SU-DHL-6 (cell line): Measurements from ENCODE around the gene PPP1R7.

ENCODE experiments used
- H2AFZ ChIP-seq: fragments of 200-600 bp; sonication (generic); 2 replicates; pipeline ENCODE4 v1.6.1; 2014; ENCODE audit warnings: low read depth, mild to moderate bottlenecking, moderate library complexity, mixed read lengths, antibody characterized with exemption, low read length; ENCODE audit not compliant: severe bottlenecking
- H3F3A ChIP-seq: fragments of 200-600 bp; shearing (Covaris generic); 2 replicates; pipeline ENCODE4 v1.6.0; 2016; ENCODE audit warnings: antibody characterized with exemption, mild to moderate bottlenecking; ENCODE audit not compliant: insufficient read depth
- H3K27ac ChIP-seq: fragments of 200-600 bp; sonication (generic); 2 replicates; pipeline ENCODE4 v1.5.1; 2016; ENCODE audit warnings: low read depth, mild to moderate bottlenecking, low read length, moderate library complexity, mixed read lengths
- H3K27me3 ChIP-seq: fragments of 200-600 bp; sonication (generic), shearing (Covaris generic); 2 replicates; pipeline ENCODE4 v1.6.0; 2014; ENCODE audit warnings: mild to moderate bottlenecking, low read length
- H3K36me3 ChIP-seq: fragments of 200-600 bp; sonication (generic); 2 replicates; pipeline ENCODE4 v1.6.1; 2014; ENCODE audit warnings: mild to moderate bottlenecking, low read length, mixed read lengths
- H3K4me2 ChIP-seq: fragments of 300-600, 200-600 bp; shearing (Covaris generic), sonication (generic); 2 replicates; pipeline ENCODE4 v1.6.0; 2014; ENCODE audit warnings: low read length, low read depth, mild to moderate bottlenecking; ENCODE audit not compliant: poor library complexity, severe bottlenecking
- H3K4me3 ChIP-seq: fragments of 200-600 bp; sonication (generic); 2 replicates; pipeline ENCODE4 v1.5.1; 2014; ENCODE audit warnings: antibody characterized with exemption, low read length, mild to moderate bottlenecking, mixed read lengths; ENCODE audit not compliant: insufficient read depth, poor library complexity, severe bottlenecking
- H3K79me2 ChIP-seq: fragments of 200-600 bp; sonication (generic); 2 replicates; pipeline ENCODE4 v1.6.1; 2014; ENCODE audit warnings: mild to moderate bottlenecking, low read length, moderate library complexity; ENCODE audit not compliant: insufficient read depth
- H3K9ac ChIP-seq: fragments of 200-600 bp; sonication (generic); 2 replicates; pipeline ENCODE4 v1.7.0; 2014; ENCODE audit warnings: mild to moderate bottlenecking, low read length
- H3K9me2 ChIP-seq: fragments of 200-600 bp; sonication (generic); replicated peaks from 2 replicates; pipeline ENCODE4 v1.6.1; 2014; ENCODE audit warnings: low read length; ENCODE audit not compliant: insufficient read depth
- H3K9me3 ChIP-seq: fragments of 200-600 bp; sonication (generic); 2 replicates; pipeline ENCODE4 v1.6.1; 2014; ENCODE audit warnings: low read length, mixed read lengths; ENCODE audit not compliant: insufficient read depth
- H4K20me1 ChIP-seq: fragments of 200-600 bp; sonication (generic); 2 replicates; pipeline ENCODE4 v1.6.1; 2014; ENCODE audit warnings: low read depth, mild to moderate bottlenecking, antibody characterized with exemption, low read length, moderate library complexity, mixed read lengths
- EZH2phosphoT487 ChIP-seq: fragments of 200-600 bp; sonication (generic), shearing (Covaris generic); conservative IDR thresholded peaks from 2 replicates; pipeline ENCODE4 v1.6.1; 2018; ENCODE audit warnings: mild to moderate bottlenecking, antibody characterized with exemption, low read length, moderate library complexity, mixed read lengths
- TF ChIP-seq, protein P1 (sequence below): fragments of 200-600 bp; sonication (generic); IDR thresholded peaks from one replicate; pipeline ENCODE4 v1.5.1; 2017; ENCODE audit warnings: antibody characterized with exemption, mild to moderate bottlenecking, low read length, moderate library complexity; ENCODE audit not compliant: insufficient read depth, poor library complexity, severe bottlenecking

Gene PPP1R7

DNA sequence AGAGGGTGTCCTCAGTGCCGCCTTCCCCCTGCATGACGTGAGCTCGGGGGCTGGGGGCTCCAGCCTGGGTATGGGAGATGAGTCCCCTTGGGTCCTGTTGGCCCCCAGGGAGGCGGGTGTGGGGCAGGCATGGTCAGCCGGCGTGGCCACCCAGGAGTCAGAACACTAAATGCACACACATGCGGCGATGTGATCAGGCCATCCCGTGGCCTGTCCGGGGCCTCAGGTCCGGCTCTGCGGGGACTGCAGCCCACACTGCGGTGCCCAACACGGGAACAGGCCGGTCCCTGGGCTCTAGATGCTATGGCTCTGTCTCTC is 52.0 kb downstream of the PPP1R7 start:
- H3K27me3 ChIP-seq, result no peaks in the 10 kb centered on the region
- H3K4me3 ChIP-seq, result no peak overlapping the region
- no peak overlapping the region for H2AFZ ChIP-seq
- TF ChIP-seq EZH2phosphoT487, result no peak
- TF ChIP-seq, protein P1, sequence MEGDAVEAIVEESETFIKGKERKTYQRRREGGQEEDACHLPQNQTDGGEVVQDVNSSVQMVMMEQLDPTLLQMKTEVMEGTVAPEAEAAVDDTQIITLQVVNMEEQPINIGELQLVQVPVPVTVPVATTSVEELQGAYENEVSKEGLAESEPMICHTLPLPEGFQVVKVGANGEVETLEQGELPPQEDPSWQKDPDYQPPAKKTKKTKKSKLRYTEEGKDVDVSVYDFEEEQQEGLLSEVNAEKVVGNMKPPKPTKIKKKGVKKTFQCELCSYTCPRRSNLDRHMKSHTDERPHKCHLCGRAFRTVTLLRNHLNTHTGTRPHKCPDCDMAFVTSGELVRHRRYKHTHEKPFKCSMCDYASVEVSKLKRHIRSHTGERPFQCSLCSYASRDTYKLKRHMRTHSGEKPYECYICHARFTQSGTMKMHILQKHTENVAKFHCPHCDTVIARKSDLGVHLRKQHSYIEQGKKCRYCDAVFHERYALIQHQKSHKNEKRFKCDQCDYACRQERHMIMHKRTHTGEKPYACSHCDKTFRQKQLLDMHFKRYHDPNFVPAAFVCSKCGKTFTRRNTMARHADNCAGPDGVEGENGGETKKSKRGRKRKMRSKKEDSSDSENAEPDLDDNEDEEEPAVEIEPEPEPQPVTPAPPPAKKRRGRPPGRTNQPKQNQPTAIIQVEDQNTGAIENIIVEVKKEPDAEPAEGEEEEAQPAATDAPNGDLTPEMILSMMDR, result no peak
- no peaks in the 10 kb centered on the region for H3F3A ChIP-seq
- H3K4me2 ChIP-seq, result no peak overlapping the region
- no peak overlapping the region for H3K9ac ChIP-seq
- no peaks in the 10 kb centered on the region for H3K9me2 ChIP-seq
- H3K36me3 ChIP-seq, result no peaks in the 10 kb centered on the region
- no peaks in the 10 kb centered on the region for H4K20me1 ChIP-seq
- no peak overlapping the region for H3K27ac ChIP-seq
- H3K79me2 ChIP-seq, result no peaks in the 10 kb centered on the region
- H3K9me3 ChIP-seq, result no peaks in the 10 kb centered on the region

DNA sequence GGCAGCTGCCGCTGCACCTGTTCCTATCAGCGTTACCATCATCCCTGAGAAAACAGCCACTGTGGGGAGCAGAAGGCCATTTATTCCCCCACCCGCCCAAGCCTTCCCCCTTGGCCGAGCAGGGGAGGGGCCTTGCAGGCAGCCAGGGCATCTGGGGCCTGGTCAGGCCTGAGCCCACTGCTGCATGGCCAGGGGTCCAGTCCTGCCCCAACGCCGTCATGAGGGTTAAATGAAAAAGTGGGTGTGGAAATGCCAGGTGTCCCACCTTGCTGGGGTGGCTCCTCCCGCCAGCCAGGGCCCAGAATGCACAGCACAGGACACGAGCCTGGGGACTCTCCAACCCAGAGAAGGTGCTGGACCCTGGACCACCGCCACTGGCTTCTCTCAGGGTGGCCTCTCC is 52.4 kb downstream of the PPP1R7 start:
- Histone ChIP-seq H3K36me3 (no peaks in the 10 kb centered on the region), H3F3A (no peaks in the 10 kb centered on the region), H3K9me3 (no peaks in the 10 kb centered on the region), H3K4me3 (no peak overlapping the region), H3K4me2 (no peak overlapping the region), H3K27me3 (no peaks in the 10 kb centered on the region), H3K9me2 (no peaks in the 10 kb centered on the region), H3K27ac (no peak overlapping the region), H4K20me1 (no peaks in the 10 kb centered on the region), H3K79me2 (no peaks in the 10 kb centered on the region), H3K9ac (no peak overlapping the region), H2AFZ (no peak overlapping the region)
- no peak for TF ChIP-seq EZH2phosphoT487
- TF ChIP-seq, protein P1, result no peak

DNA sequence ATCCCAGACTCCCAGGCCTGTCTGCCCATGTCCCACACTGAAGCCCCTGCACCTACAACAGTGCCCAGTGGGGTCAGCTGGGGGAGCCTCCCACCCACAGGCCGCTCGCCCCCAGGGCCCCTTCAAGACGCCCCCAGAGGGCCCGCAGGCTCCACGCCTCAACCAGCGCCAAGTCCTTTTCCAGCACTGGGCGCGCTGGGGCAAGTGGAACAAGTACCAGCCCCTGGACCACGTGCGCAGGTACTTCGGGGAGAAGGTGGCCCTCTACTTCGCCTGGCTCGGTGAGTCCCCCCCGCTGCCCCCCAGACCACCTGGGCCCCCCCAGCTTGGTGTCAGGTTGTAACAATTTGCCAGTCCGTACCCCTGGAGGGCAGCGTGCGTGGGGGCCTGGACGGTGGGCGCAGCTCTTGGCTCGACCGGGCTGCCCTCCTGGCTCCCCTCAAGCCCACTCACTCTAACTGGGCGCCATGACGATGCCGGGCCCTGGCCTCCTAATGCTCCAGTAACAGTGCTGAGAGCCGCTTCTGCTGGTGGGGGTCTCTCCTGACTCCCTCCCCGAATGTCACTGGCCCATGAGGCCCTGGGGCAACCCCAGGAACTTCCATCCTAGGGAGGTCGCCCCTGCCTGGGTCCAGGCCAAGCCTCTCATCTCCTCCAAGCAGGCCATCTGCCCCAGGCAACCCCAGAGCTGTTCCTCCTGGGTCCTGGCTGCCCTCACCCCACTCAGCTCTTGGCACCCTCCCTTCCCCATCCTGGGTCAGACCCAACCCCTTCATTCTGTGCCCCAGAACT is 53.1 kb downstream of the PPP1R7 start:
- no peak for TF ChIP-seq EZH2phosphoT487
- TF ChIP-seq, protein P1, result no peak
- H3K9me3 ChIP-seq, result no peaks in the 10 kb centered on the region
- H3K4me3 ChIP-seq, result no peak overlapping the region
- no peaks in the 10 kb centered on the region for H3K79me2 ChIP-seq
- H3K9ac ChIP-seq, result no peak overlapping the region
- H3F3A ChIP-seq, result no peaks in the 10 kb centered on the region
- no peaks in the 10 kb centered on the region for H3K9me2 ChIP-seq
- no peaks in the 10 kb centered on the region for H3K27me3 ChIP-seq
- H2AFZ ChIP-seq, result no peak overlapping the region
- H3K36me3 ChIP-seq, result no peaks in the 10 kb centered on the region
- H4K20me1 ChIP-seq, result no peaks in the 10 kb centered on the region
- H3K4me2 ChIP-seq, result no peak overlapping the region
- no peak overlapping the region for H3K27ac ChIP-seq
